Fibroblast of skin of right biceps (primary cell): ENCODE data around the gene CD93.

ENCODE experiments used
- DNase-seq: peaks from one replicate; pipeline ENCODE4 v3.0.0-alpha.2; 2013

CD93 gene

DNA sequence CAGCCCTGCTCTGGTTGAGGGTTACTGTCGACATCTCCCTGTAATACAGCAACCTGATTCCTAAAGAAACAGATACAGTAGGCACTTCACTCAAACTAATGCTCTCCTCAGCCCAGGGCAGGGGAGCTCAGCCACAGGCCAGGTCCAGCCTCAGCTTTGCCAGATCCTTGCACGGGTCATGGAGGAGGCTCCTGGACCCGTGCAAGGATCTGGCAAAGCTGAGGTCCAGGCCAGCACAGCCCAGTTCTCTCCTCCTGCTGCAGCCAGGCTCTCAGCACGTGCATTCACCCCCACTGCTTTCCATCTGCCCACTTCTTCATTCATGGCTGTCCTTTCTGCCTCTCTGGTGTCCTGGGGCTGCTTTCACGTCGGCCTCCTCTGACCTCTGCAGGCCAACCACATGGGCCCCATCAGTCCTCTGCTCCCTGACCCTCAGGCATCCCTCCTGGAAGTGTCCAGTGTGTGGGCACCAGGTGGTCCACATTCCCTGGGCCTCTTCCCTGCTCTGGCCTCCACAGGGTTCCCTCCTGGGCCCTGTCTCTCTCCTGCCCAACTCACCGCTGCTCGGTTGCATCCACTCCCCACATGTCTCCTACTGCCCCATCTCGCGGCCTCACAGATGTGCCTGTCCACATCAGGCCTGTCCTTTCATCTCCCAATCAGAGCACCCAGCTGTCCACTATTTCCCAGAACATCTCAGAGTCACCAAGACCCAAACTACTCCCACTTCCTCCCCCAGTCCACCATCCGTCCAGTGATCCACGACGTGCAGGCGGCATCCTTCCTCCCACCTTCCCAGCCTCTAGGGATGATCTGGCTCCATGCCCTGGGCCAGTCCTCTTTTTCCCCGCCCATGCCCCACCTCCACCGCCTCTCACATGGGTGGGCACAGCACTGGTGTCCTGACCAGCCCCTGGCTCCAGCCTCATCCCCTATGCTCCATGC lies 11.8 kb upstream of the CD93 start:
- no peak for DNase-seq

DNA sequence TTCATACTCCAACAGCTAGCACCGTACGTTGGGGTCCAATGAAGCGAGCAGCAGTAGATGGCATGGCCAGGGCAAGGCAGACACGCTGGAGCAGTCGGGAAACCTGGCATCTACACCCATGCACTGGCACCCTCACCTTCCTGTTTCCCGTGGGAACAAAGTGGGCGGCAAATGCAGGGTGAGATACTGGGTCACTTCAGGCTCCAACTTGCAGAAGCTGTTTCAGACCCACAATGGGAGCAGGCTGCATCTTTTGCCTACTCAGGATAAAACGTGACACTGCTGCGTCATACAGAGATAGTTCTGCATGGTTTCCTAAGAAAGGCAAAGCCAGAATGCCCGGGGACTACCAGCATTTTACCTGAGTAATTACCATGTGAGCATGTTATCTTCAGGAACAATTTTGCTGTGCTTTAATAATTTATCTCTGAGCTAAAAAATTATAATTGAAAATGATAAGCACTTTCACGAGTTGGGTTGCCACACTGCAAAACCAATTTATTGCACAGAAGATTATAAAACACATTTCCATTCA lies 10.9 kb upstream of the CD93 start:
- DNase-seq, result no peak

DNA sequence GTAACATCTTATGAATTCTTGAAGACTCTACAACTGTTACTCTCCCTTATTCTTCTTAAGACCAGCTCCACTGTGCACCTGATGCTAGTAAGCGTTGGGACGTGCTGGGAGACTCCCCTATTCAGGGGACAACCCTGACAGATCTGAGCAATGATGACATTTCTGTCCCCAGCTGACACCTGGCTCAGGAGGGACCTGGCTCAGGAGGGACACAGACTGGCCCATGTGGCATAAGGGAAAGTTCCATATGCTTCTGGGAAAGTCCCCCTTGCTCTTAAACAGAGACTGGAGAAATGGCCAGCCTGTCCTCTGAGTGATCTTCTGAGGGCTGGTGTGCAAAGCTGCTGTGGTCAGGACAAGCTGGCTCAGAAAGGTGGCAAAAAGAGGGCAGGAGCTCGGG lies 10.0 kb upstream of the CD93 start:
- no peak for DNase-seq

DNA sequence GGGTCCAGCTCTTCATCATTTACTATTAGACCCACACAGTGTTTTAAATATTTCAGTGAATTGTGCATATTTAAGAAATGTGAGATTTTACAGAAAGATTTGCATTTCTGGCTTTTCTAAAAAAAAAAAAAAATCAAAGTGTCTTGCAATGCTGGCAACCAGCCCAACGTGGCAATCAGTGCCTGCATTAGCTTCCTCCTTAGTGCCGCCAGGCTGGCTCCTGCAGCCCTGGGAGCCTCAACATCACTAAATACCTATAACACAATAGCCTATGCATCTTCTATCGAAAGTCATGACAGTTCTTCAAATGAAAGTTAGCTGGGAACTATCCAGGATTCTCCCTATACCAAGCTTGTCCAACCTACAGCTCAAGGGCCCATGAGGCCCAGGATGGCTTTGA lies 9.4 kb upstream of the CD93 start:
- no peak for DNase-seq

DNA sequence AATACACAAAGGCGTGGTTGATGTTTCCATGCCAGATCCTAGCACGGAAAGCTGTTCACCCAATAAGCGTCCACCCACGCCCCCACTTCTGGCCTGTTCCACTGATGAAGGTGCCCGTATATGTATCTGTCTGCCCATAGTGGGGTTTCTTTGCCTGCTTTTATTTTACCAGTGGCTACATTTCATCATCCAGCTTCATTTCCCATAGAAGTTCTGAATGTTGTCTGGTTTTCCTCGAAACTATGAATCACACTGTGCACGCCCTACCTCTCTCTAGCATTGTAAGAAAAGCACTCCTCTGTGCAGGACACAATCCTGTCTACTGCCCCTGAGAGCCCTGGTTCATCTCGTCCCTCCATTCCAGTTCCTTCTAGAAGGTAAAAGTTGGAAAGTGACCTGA lies 8.8 kb upstream of the CD93 start:
- DNase-seq, result no peak

DNA sequence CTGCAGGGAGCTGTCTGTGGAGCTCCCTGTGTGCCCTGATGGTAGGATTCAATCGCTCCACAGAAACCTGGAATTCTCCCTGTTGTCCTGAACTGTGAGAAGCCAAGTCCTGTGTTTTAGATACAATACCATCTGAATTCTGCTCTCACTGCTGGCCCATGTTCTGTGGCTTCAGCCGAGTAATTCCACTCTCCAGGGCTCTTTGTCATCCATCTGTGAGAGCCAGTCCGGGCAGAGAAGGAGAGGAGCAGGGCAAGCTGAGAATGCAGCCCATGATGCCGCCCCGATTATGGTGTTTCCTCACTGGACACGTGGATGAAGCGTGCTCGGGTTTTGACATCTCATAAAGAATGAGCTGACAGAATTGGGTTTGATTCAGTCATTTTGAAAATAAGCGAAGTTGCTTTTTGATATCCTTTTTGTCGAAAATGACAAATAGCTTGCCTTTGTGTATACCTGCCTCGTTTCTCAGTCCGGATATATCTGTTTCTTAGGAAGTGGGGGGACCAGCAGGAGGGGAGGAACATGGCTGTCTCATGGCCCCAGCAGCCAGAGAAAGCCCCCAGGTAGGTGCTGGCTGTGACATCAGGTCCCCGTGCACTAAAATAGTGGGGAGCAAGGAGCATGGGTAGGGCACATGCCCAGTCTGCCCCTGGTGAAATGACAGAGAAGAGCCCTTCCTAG lies 8.2 kb upstream of the CD93 start:
- no peak for DNase-seq

DNA sequence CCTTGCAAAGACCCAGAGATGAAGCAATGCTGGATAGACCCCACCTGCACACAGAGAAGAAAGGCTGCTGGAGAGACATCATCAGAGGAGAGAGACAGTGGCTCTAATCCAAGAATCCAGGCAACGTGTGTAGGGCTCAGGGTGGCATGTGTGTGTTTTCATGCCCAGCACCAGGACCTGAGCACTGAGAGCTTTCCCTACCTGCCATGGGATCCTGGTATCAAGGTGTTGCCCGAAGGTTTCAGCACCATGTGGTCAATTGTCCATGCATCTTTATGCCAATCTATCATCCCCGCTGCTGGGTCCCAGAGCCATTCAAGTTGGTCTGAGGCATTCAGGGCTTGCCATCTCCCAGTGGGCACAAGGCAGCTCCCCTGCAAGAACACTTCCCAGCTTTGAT lies 7.5 kb upstream of the CD93 start:
- no peak for DNase-seq

DNA sequence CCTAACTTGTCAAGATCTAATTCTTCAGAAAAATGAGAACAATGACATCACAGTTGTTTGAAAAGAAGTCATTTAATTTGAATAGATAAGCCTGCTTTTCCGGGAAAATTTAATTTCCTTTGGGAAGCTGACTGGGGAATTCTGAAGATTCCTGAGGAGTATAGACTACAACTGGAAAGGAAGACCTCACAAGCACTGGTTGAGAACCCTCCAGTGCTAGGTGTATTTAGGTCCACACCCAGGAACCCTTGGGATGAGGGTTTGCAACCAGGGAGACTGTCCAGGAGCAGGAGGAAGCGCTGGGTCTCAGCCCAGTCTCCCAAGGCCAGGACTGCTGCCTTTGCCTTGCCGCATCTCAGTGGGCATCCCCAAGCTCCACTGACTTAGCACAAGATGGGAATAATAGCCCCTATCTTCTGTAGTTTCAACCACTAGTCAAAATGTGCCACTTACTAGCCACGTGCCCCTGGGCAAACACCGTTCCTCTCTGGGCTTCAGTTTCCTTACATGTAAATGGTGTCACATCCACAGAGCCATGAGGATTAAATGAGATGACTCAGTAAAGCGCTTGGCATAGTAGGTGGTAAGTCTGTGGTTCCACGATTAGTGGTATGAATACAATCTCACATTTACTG lies 6.9 kb upstream of the CD93 start:
- no peak for DNase-seq

DNA sequence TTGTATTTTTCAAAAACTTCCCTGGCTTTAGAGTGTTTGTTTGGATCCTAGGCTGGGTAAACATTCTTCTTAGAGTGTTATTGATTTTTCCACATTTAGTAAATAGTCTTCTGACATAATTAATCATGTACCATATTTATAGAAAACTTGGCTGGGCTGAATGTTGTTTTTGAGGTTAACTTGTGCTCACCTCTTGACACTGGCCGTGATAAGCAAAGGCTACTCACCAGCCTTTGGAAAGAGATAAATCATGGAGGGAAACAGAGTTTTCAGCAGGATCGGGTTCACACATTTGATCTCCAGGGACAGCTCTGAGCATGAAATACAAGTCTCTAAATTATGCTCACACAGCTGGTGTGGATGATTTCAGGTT lies 6.2 kb upstream of the CD93 start:
- no peak for DNase-seq

DNA sequence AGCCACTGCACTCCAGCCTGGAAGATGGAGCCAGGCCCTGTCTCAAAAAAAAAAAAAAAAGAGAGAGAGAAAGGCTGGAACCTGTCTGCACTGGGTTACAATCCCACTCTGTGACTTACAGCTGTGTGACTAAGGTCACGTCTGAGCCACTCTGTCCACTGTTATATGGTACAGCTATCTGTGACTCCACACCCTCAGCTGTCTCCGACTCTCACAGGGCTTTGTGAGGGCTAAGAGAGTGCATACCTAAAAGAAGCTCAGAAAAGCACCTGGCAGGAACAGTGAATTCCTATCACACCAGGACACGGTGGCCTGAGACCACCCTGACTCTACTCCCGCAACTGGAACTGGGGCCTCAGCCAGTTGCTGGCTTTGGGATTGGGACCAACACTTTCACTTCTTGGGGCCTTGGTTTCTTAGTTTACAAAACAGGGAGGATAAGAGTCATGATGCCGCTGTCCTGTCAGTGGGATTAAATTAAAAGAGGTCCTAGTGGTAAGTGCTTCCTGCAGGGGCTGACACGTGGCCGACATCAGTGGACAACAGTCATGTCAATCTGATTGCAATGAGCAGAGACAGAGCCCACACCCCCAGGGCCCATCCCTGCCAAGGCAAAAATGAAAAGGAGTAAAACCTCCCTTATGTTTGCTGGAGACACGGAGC lies 5.7 kb upstream of the CD93 start:
- no peak for DNase-seq

DNA sequence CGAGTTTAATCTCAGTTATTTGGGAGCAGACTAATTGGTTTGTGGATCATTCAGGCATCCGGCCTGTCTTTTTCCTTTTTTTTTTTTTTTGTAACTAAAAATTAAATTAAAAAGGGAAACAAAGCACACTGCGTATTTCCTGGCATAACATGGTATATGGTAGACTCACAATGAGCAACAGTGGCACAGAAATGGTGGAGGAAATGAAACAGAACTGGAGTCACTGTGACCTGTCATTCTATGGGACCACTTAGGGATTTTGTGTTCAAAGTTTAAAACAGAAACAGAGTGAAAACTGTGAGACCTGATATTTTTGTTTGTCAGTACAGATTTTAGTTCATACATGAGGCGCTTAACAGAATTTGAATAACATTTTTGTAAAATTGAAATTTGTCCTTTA lies 4.8 kb upstream of the CD93 start:
- no peak for DNase-seq

DNA sequence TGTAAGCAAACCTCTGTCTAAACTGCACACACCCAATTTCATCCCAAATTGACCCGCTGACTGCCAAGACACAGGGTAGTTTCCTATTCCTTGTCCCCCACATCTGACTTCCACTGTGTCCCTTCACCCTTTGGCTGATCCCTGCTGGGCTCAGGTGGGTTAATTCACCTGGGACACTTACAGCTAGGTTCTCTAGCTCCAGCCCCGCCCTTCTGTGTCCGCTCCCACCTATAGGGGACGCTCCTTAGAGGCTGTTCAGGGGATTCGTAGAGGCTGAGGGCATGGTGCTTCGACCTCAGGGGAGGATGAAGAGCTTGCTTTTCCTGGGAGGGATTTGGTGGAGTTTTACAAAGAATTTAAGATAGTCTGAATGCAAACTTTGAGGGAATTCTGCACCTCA lies 4.0 kb upstream of the CD93 start:
- no peak for DNase-seq

DNA sequence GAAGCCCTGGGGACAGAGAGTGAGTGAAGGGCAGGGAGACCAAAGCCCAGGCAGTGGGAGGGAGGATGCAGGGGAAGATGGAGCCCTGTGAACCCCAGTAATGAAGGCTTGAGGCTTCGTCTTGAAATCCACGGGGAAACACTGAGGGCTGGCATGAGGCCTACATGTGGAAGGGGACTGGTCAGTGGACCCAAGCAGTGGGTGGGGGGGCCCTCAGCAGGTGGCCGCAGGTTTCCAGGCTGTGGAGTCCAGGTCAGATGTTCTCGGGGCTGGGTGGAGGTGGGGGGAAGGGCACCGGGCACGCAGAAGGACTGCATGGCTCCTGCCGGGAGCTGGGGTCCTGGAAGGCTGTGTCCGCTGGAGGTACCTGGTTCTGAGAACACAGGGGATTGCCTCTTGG lies 2.7 kb upstream of the CD93 start:
- no peak for DNase-seq

DNA sequence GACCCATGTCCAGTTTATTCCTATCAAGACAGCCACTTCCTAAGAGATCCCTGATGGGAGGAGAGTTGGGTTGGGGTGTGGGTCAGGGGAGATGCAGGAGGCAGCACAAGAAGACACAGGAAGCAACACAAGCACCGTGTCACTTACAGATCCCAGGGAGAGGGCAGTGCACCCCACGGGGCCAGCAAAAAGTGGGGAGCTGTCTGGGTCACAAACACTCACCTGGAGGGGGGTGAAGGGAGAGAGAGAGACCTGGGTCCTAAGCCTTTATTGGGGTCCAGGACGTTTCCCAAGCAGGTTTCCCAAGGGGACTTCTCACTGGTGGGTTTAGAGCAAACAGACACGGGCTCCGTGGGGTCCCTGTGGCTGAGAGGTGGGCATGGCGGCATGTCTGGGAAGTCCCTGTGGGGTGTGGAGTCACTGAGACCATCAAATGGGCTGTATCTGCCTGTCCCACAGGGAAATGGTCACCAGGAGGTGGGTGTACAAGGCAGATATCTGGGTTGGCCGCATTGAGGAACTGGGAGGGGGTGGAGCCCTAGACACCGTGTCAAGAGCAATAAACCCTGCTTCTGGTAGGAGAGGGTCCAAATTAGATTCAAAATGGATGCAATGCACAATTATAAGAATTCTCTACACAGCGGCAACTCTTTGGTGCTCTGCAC lies 1.6 kb upstream of the CD93 start:
- no peak for DNase-seq

DNA sequence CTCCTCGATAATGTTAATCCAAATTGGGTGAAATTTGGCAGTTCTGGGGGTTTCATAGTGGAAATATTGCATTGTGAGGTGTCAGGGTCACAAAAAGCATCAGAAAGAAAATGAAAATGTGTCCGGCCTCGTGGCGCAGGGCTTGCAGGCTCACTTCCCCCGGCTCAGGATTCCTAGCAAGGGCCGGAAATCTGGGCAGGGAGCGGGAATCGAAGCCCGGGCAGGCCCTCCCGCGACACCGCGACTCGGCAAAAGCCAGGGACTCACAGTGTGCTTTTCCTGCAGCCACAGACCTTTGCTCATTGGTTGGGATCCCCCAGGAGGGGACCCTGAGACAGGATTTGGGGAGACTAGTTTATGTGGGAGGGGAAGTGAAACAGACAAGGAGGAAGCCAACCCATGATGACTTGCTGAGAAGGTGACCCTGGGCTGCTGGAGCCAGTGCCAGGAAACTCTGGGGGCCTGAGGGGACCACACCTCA lies 847 bp upstream of the CD93 start:
- no peak for DNase-seq

DNA sequence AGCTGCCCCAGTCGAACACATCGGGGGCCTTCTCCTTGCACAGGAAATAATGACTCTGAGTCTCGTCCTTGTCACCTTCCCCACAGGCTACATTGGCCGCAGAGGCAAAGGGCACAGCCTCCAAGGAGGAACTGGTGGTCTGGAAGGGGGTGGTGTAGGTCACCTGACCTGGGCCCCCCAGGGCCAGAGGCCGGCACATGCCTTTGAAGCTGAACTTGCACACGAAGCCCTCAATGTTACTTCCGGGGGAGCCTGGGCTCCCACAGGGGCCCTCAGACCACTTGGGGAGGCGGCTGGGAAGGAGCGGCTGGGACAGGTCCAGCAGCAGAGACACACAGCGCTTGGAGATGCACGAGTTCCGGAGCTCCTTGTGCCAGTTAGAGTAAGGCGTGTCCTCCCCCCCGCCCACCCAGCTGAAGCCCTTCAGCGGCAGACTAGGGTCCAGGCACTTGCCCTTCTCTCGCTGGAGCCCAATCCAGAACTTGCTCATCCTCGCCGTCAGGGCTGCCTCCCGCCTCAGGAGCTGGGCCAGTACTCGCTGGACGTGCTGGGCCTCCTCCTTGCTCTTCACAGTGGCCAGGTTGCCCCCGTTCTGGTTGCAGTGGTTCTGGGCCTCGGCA lies 578 bp downstream of the CD93 start:
- DNase-seq, result no peak

DNA sequence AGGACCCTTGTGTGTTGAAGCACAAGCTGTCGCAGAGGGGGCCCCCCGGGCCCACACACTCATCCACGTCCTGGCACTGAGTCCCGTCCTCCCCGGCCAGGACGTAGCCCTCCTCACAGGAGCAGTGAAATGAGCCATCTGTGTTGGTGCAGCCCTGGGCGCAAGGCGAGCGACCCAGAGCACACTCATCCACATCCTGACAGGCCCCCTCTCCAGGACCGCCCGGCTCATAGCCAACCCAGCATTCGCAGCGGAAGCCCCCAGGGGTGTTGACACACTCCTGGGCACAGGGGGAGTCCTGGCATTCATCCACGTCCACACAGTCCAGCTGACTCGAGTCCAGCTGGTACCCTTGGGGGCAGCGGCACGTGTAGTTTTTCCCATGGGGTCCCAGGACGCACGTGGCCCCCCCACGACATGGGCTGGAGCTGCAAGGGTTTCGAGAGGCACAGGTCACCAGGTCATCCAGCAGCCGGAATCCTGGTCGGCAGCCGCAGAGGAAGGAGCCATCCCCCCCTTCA lies 1.2 kb downstream of the CD93 start:
- DNase-seq, result no peak

DNA sequence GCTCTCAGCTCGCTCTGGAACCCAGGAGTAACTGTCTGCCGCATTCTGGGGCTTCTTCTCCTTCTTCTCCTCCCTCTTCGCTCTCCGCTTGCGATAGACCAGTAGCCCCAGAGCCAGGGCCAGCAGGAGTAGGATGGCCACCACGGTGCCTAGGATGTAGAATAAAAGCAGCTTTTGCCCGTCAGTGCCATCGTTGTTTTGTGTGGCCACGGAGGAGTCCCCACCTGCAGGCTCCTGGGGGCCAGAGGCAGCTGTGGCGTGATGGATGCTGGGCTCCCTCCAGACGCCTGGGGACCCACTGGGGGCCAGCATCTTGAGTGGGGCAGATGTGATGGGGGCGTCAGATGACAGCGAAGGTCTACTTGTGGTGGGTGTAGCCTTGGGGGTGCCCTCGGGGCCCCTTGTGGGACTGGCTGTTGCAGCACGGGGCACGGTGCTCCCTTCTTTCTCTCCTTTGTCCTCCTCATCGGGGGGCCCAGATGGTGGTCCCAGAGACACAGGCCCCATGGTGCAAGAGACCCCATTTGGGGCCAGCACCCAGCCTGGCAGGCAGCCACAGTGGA lies 1.8 kb downstream of the CD93 start:
- no peak for DNase-seq

DNA sequence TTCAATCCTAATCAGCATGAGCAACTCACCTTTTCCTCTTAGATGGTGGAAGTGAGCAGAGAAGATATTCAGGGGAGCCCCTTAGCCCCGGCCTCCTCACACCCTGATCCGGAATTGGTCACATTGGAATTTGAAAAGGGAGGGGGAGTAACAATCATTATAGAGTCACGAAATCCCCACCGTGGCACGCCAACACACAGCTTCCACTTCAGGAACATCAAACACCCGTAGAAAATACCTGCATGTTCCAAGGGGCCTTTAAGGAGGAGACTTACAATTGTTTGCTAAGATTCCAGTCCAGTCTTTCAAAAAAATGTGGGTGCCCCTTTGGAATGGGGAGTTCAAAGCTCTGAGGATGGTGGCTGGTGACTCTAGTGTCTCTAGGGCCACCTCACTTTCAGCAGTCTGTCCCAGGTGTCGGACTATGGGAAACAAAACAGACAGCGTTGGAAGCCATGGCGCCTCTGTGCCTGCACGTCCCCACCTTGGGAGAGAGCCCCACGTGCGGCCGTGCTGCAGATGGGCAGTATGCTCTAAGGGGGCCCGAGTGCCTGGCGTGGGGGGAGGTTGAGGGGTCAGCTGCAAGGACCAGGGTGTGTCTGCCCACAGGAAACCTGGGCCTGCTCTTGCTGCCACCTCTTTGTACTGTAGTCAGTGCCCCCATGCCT lies 2.4 kb downstream of the CD93 start:
- DNase-seq, result no peak

DNA sequence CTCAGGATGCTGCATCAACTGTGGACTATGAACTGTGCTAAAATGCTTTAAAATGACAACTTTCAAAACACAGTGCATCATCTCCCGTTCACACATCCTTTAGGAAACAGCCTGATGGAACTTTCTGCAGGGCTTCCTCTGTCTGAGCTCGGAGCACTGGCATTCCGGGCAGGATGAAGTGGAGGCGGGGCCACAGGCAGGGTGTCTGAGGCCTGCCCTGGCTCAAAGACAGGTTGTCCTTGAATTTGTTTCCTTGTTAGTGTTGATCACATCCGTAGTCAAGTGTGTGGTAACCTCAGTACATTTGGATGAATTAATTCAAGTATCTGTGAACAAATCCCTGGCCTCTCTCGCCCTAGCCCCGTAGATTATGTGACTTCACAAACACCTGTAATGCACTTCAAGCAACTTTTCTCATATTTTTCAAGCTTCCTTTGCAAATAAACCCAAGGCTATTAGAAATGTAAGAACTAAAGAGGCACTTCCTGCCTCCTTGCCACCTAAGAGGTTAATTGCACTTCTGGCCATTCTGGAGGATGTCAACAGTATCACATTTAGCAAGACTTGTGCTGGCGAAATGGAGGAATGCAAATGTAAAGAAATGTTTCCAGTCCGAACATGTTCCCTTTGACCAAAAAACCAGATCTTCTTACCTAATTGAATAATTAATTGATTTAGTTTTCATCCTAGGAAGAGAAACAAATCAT lies 3.1 kb downstream of the CD93 start:
- no peak for DNase-seq
